Mucosa of descending colon (tissue), 3 donors: ENCODE results near the gene CDS2. TPM values are rescaled to one million over a fixed set of nuclear protein-coding genes. Genes with fewer than 3 reads are reported as not detected.

Experiments used
- ATAC-seq: fragments of 200-7000 bp; cut with Tn5 transposase; one replicate; pipeline ENCODE4 v1.9.1; 2020; ENCODE audit warnings: mild to moderate bottlenecking, moderate library complexity
- DNase-seq, 3 donors: peaks; one replicate each; pipeline ENCODE4 v3.0.0-alpha.2; 2020
- H3K36me3 ChIP-seq: fragments of 200-600 bp; one replicate; pipeline ENCODE4 v1.8.0; 2021; ENCODE audit warnings: low read depth, mild to moderate bottlenecking
- H3K4me1 ChIP-seq: fragments of 200-600 bp; one replicate; pipeline ENCODE4 v1.8.0; 2021; ENCODE audit warnings: low read depth, mild to moderate bottlenecking
- H3K4me3 ChIP-seq: fragments of 200-600 bp; one replicate; pipeline ENCODE4 v1.8.0; 2021; ENCODE audit warnings: mild to moderate bottlenecking
- H3K9me3 ChIP-seq: fragments of 200-600 bp; one replicate; pipeline ENCODE4 v1.8.0; 2021; ENCODE audit warnings: mild to moderate bottlenecking
- intact Hi-C, 2 donors: fragments of 100-400 bp; cut with DNase I in 1 of 2; cut with micrococcal nuclease in 1 of 2; formaldehyde crosslinking; loops; one replicate each; pipeline versions ENCODE4 v1.11.0 to v1.11.1; 2022; cut with DNase I, micrococcal nuclease
- long read RNA-seq, 2 donors: library from polyadenylated mRNA; unstranded; transcript quantifications; one replicate each; pipeline ENCODE4 v2.0.0, GENCODE V29; 2019 to 2021
- total RNA-seq, 3 donors: library from RNA; stranded (reverse); fragmentation: NEBNext Ultra II Directional in 2 of 3; extraction: Animal tissue kit (Norgen Biotek cat#: 25700) in 2 of 3; gene quantifications; one replicate each; pipeline versions ENCODE4 v1.2.1 to v1.2.4, GENCODE V29; 2021 to 2023
- TF ChIP-seq, protein P1 (sequence below): fragments of 200-600 bp; IDR thresholded peaks from one replicate; pipeline ENCODE4 v1.8.0; 2022; ENCODE audit warnings: antibody characterized with exemption, mild to moderate bottlenecking
- donor health status: DM: no; HTN: no; CAD: no; lungs with moderate emphysema.
- donor health status: DM: no; HTN: no; CAD: no.
- donor health status: DM: no; HTN: yes; CAD: no.

Gene CDS2
- 10 to 100 TPM; 37.9 to 59.5 (median 39.6) TPM for total RNA-seq
- long read RNA-seq, donor 1, full-length matches to known transcripts = 34 of 51 reads
- long read RNA-seq, donor 1, partial matches to known transcripts = 5 of 51 reads
- long read RNA-seq, donor 1, other reads (novel, unspliced or antisense) = 12 of 51 reads
- long read RNA-seq, donor 2, full-length matches to known transcripts = 36 of 50 reads
- long read RNA-seq, donor 2, partial matches to known transcripts = 2 of 50 reads
- long read RNA-seq, donor 2, other reads (novel, unspliced or antisense) = 12 of 50 reads

DNA sequence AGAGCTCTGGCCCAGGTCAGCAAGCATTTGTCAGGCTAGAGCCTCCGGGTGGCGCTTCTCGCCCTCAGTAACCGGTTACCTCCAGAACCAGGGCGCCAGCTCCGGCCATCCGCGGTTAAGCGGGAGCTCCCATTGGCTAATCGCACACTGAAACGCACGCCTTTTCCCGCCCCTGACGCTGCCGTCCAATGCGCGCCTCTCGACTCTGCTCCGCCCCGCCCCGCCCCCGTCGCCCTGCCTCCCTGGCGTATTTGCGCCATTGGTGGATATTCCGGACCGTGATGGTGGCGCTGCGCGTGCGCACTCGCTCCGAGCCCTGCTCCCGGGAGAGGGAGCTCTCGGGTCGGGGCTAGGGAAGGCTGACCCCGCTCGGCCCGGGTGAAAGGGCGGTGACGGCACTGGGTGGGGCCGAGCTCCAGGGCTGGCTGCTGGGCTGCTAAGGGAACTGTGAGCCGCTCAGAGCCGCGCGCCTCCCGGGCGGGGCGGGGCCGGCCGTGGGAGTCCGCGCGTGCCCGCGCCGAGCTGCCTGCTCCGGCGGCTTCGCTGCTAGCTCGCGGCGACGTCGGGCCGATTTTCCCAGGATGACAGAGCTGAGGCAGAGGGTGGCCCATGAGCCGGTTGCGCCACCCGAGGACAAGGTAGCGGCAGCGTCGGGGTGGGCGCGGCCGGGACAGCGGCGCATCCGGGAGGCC, at the start of gene CDS2:
TSS of gene CDS2 (plus strand) at position 497 of the 692 bp plus-strand sequence. CDS start at position 582, 85 bp downstream.
- intact Hi-C loops = loop anchor here (5.0 kb wide), 1 partner anchor 66 kb away; no protein-coding TSS in a partner anchor
- peak; percentile 93 for ATAC-seq
- peak within 1 kb of the TSS; percentile 97 for H3K4me3 ChIP-seq
- peak; percentile 100 for DNase-seq
- H3K9me3 ChIP-seq = no peaks in the 10 kb centered on the region
- peaks cover 8% of the 10 kb centered on the region for H3K4me1 ChIP-seq
- H3K36me3 ChIP-seq = peaks cover 5% of the 10 kb centered on the region
- TF ChIP-seq, protein P1, sequence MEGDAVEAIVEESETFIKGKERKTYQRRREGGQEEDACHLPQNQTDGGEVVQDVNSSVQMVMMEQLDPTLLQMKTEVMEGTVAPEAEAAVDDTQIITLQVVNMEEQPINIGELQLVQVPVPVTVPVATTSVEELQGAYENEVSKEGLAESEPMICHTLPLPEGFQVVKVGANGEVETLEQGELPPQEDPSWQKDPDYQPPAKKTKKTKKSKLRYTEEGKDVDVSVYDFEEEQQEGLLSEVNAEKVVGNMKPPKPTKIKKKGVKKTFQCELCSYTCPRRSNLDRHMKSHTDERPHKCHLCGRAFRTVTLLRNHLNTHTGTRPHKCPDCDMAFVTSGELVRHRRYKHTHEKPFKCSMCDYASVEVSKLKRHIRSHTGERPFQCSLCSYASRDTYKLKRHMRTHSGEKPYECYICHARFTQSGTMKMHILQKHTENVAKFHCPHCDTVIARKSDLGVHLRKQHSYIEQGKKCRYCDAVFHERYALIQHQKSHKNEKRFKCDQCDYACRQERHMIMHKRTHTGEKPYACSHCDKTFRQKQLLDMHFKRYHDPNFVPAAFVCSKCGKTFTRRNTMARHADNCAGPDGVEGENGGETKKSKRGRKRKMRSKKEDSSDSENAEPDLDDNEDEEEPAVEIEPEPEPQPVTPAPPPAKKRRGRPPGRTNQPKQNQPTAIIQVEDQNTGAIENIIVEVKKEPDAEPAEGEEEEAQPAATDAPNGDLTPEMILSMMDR = peak; percentile 81

DNA sequence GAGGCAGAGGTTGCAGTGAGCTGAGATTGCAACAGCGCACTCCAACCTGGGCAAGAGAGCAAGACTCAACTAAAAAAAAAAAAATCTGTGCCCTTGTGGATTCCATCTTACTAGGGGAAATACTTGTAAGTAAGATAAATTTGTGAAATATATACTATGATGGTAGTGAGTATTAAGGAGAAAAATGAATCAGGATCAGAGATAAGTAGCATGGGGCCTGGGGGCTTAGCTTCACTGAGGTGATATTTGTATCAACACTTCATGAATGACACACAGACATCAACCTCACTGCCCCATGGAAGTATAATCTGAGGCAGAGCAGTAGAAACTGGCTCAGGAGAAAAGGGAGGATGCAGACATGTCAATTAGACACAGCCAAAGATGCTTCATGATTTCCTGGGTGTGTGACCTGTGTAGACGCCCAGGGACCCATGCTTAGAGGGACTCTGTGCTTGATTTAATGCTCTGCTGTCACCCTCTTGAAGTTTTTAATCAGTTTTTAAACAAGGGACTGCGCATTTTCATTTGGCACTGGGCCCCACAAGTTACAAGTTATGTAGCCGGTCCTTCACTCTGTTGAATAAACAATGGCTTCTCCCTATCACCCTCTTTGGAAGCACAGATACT, 48.9 kb upstream of the CDS2 start:
- no peak for ATAC-seq
- H3K4me3 ChIP-seq = no peak overlapping the region
- TF ChIP-seq, protein P1 = no peak
- intact Hi-C loops = no loop called here
- no peaks in the 10 kb centered on the region for H3K9me3 ChIP-seq
- no peak for DNase-seq
- H3K4me1 ChIP-seq = peaks cover 27% of the 10 kb centered on the region
- no peaks in the 10 kb centered on the region for H3K36me3 ChIP-seq

DNA sequence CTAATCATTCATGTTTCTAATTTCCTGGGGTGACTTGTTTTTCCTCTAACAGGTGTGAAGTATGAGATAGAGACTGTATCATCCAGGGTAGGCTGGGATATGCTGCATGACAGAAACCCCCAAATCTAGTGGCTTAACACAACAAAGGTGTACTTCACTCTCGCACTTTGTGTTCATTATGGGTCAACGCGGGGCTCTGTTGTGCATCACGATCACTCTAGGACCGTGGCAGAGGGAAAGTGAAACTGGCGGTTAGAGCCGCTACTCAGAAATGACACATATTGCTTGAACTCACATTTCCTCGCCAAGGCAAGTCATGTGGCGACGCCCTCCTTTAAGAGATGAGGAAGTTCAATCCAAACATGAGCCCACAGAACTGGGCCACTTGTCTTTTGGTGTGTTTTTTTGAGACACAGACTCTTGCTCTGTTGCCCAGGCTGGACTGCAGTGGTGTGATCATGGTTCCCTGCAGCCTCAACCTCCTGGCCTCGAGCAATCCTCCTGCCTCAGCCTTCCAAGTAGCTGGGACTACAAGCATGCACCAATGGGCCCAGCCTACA, 48.3 kb upstream of the CDS2 start:
- TF ChIP-seq, protein P1 = no peak
- peak; percentile 69 to 87 (median 80) for DNase-seq
- Histone ChIP-seq H3K4me1 (peaks cover 23% of the 10 kb centered on the region), H3K4me3 (no peak overlapping the region), H3K9me3 (no peaks in the 10 kb centered on the region), H3K36me3 (no peaks in the 10 kb centered on the region)
- intact Hi-C loops = no loop called here
- ATAC-seq = peak; percentile 95

DNA sequence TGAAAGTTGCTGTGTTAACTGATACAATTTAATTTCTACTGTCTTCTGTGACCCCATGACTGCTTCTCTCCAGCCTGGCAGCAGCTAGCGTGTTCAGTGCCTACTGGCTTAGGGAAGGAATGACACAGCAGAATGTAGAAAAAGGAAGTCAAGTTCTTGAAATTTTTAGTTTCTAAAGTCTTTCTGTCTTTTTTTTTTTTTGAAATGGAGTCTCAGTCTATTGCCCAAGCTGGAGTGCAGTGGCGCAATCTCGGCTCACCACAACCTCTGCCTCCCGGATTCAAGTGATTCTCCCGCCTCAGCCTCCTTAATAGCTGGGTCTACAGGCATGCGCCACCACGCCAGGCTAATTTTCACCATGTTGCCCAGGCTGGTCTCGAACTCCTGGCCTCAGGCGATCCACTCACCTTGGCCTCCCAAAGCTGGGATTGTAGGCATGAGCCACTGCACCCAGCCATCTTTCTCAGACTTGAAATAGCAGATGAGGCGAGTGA, 46.4 kb upstream of the CDS2 start:
- DNase-seq (peak; percentile 43 to 69 (median 51)), ATAC-seq (peak; percentile 41)
- Histone ChIP-seq H3K36me3 (no peaks in the 10 kb centered on the region), H3K4me3 (no peak overlapping the region), H3K4me1 (peaks cover 8% of the 10 kb centered on the region), H3K9me3 (no peaks in the 10 kb centered on the region)
- intact Hi-C loops = no loop called here
- TF ChIP-seq, protein P1 = no peak

DNA sequence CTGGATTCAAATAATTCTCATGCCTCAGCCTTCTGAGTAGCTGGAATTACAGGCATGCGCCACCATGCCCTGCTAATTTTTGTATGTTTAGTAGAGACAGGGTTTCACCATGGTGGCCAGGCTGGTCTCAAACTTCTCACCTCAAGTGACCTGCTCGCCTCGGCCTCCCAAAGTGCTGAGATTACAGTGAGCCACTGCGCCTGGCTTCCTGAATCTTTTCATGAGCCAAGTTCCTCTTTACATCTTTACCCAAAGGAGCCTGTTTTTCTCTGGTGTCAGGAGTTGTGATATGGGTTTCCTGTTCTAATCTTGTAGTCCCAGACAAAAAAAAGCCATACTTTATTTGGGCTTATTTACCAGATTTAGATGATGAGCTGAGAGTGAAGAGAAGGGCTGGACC, 41.4 kb upstream of the CDS2 start:
- DNase-seq (no peak), ATAC-seq (no peak)
- H3K4me3 ChIP-seq = no peak overlapping the region
- H3K36me3 ChIP-seq = no peaks in the 10 kb centered on the region
- TF ChIP-seq, protein P1 = no peak
- H3K4me1 ChIP-seq = no peaks in the 10 kb centered on the region
- intact Hi-C loops = no loop called here
- H3K9me3 ChIP-seq = no peaks in the 10 kb centered on the region
